ENCODE measurements around the gene GALK1. TPM values are rescaled to one million over a fixed set of nuclear protein-coding genes. Genes with fewer than 3 reads are reported as not detected.

The GALK1 gene
- polyA plus RNA-seq, 2 of the 4 experiments (the other 2 are of a cell fraction): 20.7 to 54.3 TPM

DNA sequence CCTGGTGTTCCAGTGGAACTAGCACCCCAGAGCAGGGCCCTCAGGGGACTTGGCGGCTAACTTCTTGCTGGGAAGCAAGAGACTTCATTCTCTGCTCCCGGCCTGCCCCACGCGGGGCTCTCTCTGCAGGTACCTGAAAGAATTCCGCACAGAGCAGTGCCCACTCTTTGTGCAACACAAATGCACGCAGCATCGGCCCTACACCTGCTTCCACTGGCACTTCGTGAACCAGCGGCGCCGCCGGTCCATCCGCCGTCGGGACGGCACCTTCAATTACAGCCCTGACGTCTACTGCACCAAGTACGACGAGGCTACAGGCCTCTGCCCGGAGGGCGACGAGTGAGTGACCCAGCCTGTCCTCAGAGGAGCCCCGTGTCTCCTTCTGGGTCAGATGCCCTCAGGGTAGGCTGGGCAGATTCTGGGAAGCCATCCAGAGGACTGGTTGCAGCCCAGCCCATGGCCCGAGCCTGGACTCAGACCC is 44.7 kb upstream of the GALK1 start:
- Histone ChIP-seq H3K4me3 (no peak overlapping the region), H3K4me1 (peaks cover 5% of the 10 kb centered on the region), H3K9me3 (no peaks in the 10 kb centered on the region), H3K27ac (no peak overlapping the region), H3K4me2 (no peak overlapping the region)
- ChIA-PET CTCF (interaction anchor here (0.8 to 9.2 kb wide), 6 partner anchors 9 to 36 kb away, joined by 3 to 62 read pairs (median 4); no protein-coding TSS in a partner anchor), POLR2A (no interaction called here)
- WGBS (ENCODE audit: missing lambda C conversion rate): 93% methylated on average over 24 of the region's 24 CpGs
- FAIRE-seq (no peak), DNase-seq (ENCODE audit: low read depth in 1 of 2, low spot score in 1 of 2) (no peak), ATAC-seq (no peak)
- TF ChIP-seq SREBF2 (IDR thresholded peaks at IDR 0.05): no peak
- TF ChIP-seq JUN (IDR thresholded peaks at IDR 0.05): 0 out of 5 replicates have a peak, but pooled peaks of 1 of the 2 experiments have one; percentile 15

DNA sequence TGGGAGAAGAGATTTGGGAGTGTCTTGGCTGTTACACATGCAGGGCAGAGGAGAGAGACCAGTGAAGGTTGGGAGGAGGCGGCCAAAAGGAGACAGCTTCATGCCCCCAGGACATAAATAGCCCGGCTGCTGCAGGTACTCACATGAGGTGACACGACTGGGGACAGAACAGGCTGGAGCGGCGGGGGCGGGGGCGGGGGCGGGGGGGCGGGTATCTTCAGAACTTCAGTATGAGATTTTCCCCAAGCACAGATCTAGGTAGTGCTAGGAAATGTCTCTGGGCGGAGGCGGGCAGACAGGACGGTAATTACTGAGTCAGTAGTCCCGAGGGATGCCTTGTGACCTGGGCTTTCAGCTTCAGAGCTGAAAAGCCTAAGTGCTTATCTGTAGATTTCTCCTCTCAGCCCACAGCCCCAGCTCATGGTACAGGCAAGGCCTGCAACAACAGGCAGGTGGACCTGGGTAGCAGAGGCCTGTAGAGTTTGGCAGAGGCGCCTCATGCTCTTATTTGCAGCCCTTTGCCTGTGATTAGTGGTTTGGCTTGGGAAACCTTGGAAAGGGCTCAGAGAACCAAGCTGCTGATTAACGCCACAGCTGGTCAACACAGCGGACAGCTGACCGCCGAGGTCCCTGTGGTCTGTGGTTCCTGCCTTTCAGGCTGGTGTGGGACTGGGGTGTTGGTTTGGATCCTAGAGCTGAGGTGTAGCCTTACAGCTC is 44.1 kb upstream of the GALK1 start:
- TF ChIP-seq BHLHE40 (IDR thresholded peaks at IDR 0.05; ENCODE audit: low read depth, low read length) (no peak), HOXB5 (CRISPR knock-in tag; IDR thresholded peaks at IDR 0.05) (no peak), CBX8 (IDR thresholded peaks at IDR 0.05) (no peak), RARB (CRISPR knock-in tag; IDR thresholded peaks at IDR 0.05) (no peak), RAD21 (conservative IDR thresholded peaks at IDR 0.05 in 1 of 2, IDR thresholded peaks at IDR 0.05 in 1 of 2) (no peak), TP53 (CRISPR knock-in tag; IDR thresholded peaks at IDR 0.05) (no peak), HOXB13 (CRISPR knock-in tag; IDR thresholded peaks at IDR 0.05; ENCODE audit: low read depth) (no peak), HOXA7 (CRISPR knock-in tag; IDR thresholded peaks at IDR 0.05) (no peak), CHD4 (IDR thresholded peaks at IDR 0.05; ENCODE audit: borderline replicate concordance) (no peak), MYC (IDR thresholded peaks at IDR 0.05; ENCODE audit: borderline replicate concordance, low read length) (no peak)
- TF ChIP-seq, protein P1, sequence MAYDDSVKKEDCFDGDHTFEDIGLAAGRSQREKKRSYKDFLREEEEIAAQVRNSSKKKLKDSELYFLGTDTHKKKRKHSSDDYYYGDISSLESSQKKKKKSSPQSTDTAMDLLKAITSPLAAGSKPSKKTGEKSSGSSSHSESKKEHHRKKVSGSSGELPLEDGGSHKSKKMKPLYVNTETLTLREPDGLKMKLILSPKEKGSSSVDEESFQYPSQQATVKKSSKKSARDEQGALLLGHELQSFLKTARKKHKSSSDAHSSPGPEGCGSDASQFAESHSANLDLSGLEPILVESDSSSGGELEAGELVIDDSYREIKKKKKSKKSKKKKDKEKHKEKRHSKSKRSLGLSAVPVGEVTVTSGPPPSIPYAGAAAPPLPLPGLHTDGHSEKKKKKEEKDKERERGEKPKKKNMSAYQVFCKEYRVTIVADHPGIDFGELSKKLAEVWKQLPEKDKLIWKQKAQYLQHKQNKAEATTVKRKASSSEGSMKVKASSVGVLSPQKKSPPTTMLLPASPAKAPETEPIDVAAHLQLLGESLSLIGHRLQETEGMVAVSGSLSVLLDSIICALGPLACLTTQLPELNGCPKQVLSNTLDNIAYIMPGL (CRISPR knock-in tag; IDR thresholded peaks at IDR 0.05; ENCODE audit: borderline replicate concordance): no peak
- TF ChIP-seq, protein P2, sequence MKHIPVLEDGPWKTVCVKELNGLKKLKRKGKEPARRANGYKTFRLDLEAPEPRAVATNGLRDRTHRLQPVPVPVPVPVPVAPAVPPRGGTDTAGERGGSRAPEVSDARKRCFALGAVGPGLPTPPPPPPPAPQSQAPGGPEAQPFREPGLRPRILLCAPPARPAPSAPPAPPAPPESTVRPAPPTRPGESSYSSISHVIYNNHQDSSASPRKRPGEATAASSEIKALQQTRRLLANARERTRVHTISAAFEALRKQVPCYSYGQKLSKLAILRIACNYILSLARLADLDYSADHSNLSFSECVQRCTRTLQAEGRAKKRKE (CRISPR knock-in tag; IDR thresholded peaks at IDR 0.05; ENCODE audit: low read depth): no peak
- TF ChIP-seq, protein P3, sequence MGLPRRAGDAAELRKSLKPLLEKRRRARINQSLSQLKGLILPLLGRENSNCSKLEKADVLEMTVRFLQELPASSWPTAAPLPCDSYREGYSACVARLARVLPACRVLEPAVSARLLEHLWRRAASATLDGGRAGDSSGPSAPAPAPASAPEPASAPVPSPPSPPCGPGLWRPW (IDR thresholded peaks at IDR 0.05): no peak
- TF ChIP-seq, protein P4, sequence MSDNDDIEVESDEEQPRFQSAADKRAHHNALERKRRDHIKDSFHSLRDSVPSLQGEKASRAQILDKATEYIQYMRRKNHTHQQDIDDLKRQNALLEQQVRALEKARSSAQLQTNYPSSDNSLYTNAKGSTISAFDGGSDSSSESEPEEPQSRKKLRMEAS (IDR thresholded peaks at IDR 0.05): no peak
- no peaks in the 10 kb centered on the region for H3K9me3 ChIP-seq
- ATAC-seq (peak in 1 of 2 experiments; percentile 13; a peak in 3 of 6 replicates), DNase-seq (ENCODE audit: low read depth in 1 of 2, low spot score in 1 of 2) (no peak), FAIRE-seq (no peak)
- no peak overlapping the region for H3K4me2 ChIP-seq
- no peak overlapping the region for H3K4me3 ChIP-seq
- 83% methylated on average over 13 of the region's 18 CpGs for WGBS (ENCODE audit: missing lambda C conversion rate)
- no peak overlapping the region for H3K27ac ChIP-seq
- no peaks in the 10 kb centered on the region for H3K4me1 ChIP-seq
- POLR2A ChIA-PET: no interaction called here
- CTCF ChIA-PET: interaction anchor here (0.8 to 9.2 kb wide), 6 partner anchors 9 to 36 kb away, joined by 3 to 62 read pairs (median 4); no protein-coding TSS in a partner anchor

DNA sequence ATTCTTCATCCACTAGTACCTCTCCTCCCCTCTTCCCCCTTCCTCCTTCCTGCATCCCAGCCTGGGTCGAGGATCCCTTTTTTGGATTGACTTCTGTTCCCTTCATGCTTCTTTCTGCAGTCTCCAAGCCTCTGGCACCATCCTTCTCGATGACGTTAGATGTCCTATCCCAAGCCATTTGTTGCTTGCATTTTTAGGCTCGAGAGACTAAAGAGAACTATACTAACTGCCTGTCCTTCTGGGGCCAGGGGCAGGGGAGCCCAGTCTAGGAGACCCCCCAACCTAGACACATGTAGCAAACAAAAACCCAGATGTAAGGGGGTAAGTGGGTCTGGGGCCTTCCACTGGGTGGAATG is 43.5 kb upstream of the GALK1 start:
- Histone ChIP-seq H3K4me3 (no peak overlapping the region), H3K4me2 (no peak overlapping the region), H3K27ac (no peak overlapping the region), H3K9me3 (no peaks in the 10 kb centered on the region), H3K4me1 (no peaks in the 10 kb centered on the region)
- FAIRE-seq (no peak), DNase-seq (ENCODE audit: low read depth in 1 of 2, low spot score in 1 of 2) (no peak), ATAC-seq (no peak)
- TF ChIP-seq NFE2L2 (conservative IDR thresholded peaks at IDR 0.05; ENCODE audit: low read length) (no peak), HDAC2 (IDR thresholded peaks at IDR 0.05) (no peak), EHF (CRISPR knock-in tag; IDR thresholded peaks at IDR 0.05) (no peak), RARB (CRISPR knock-in tag; IDR thresholded peaks at IDR 0.05) (no peak), CBX8 (IDR thresholded peaks at IDR 0.05) (no peak), KDM5A (IDR thresholded peaks at IDR 0.05) (no peak), TP53 (CRISPR knock-in tag; IDR thresholded peaks at IDR 0.05) (no peak), FOSL2 (IDR thresholded peaks at IDR 0.05) (no peak), FOSL2 (CRISPR knock-in tag; IDR thresholded peaks at IDR 0.05) (no peak), FOXS1 (CRISPR knock-in tag; IDR thresholded peaks at IDR 0.05) (no peak)
- WGBS (ENCODE audit: missing lambda C conversion rate): 75% methylated on average over 4 of the region's 4 CpGs
- POLR2A ChIA-PET: no interaction called here
- CTCF ChIA-PET: interaction anchor here (0.9 to 9.2 kb wide), 5 partner anchors 10 to 40 kb away, joined by 3 to 62 read pairs (median 4); no protein-coding TSS in a partner anchor
